HCT116 (cell line): ENCODE data around the gene CCL20. TPM values are rescaled to one million over a fixed set of nuclear protein-coding genes. Genes with fewer than 3 reads are reported as not detected.

Source experiments
- ATAC-seq: fragments of 200-7000 bp; cut with Tn5 transposase; 2 replicates; pipeline ENCODE4 v1.9.1; 2020; ENCODE audit warnings: mild to moderate bottlenecking, moderate library complexity
- BruUV-seq: library from RNA; stranded (reverse); fragments of 400-500 nt; replicated peaks from 2 replicates; lab custom pipeline; 2021; lab: Mats Ljungman, UMichigan
- CTCF ChIA-PET: fragments of 300-600 bp; sonication (Branson Sonifier 250); formaldehyde crosslinking; loops from one replicate; lab custom pipeline; 2021; ENCODE audit warnings: antibody characterized with exemption; lab: Charles Lee
- POLR2A ChIA-PET: fragments of 300-600, 350-600 bp; sonication (Branson Sonifier 250); formaldehyde crosslinking; loops from one replicate; lab custom pipeline; 2021; ENCODE audit warnings: antibody characterized with exemption; lab: Charles Lee
- RAD21 ChIA-PET, 2 experiments: fragments of 300-600 bp; sonication (Branson Sonifier 250); formaldehyde crosslinking; loops; one replicate each; lab custom pipeline; 2023; ENCODE audit warnings: low total read pairs in 2 of 2; ENCODE audit not compliant: uncharacterized antibody in 2 of 2, unreplicated experiment in 2 of 2, low non-redundant PET in 1 of 2; lab: Charles Lee
- DNase-seq: peaks from one replicate; pipeline ENCODE4 v3.0.0-alpha.2; 2010; ENCODE audit warnings: low read depth, low spot score
- H2AFZ ChIP-seq: fragments of 200-600 bp; shearing (Covaris generic), sonication (generic); 2 replicates; pipeline ENCODE4 v1.6.1; 2017; ENCODE audit warnings: low read depth, mixed run types, mixed read lengths, antibody characterized with exemption, low read length; ENCODE audit not compliant: poor library complexity, severe bottlenecking
- H3K27ac ChIP-seq: 2 replicates; pipeline ENCODE4 v1.5.1; 2012; ENCODE audit warnings: low read depth, low read length
- H3K27me3 ChIP-seq: fragments of 200-600 bp; sonication (generic); 2 replicates; pipeline ENCODE4 v1.6.1; 2016; ENCODE audit warnings: mixed run types, low read length, mixed read lengths; ENCODE audit not compliant: insufficient read depth
- H3K36me3 ChIP-seq, 2 experiments: fragments of 200-500 bp in 1 of 2; fragments of 200-600 bp in 1 of 2; sonication (Bioruptor generic) in 1 of 2; sonication (generic) in 1 of 2; 2 replicates each; pipeline versions ENCODE4 v1.5.1 to v1.6.1; 2014 to 2016; ENCODE audit warnings: low read length in 2 of 2, inconsistent platforms in 1 of 2, mixed read lengths in 1 of 2, mixed run types in 1 of 2; ENCODE audit not compliant: insufficient read depth in 2 of 2, control insufficient read depth in 1 of 2
- H3K4me1 ChIP-seq, 2 experiments: fragments of 200-600 bp in 1 of 2; sonication (generic) in 1 of 2; 2 replicates each; pipeline versions ENCODE4 v1.5.1 to v1.6.1; 2012 to 2017; ENCODE audit warnings: low read length in 2 of 2, inconsistent platforms in 1 of 2, mild to moderate bottlenecking in 1 of 2, mixed read lengths in 1 of 2, mixed run types in 1 of 2, moderate library complexity in 1 of 2; ENCODE audit not compliant: insufficient read depth in 2 of 2, control insufficient read depth in 1 of 2
- H3K4me2 ChIP-seq: fragments of 200-600 bp; sonication (generic); 2 replicates; pipeline ENCODE4 v1.6.1; 2017; ENCODE audit warnings: mixed run types, low read length, mixed read lengths
- H3K4me3 ChIP-seq, 2 experiments: fragments of 200-600 bp in 1 of 2; sonication (generic) in 1 of 2; replicated peaks in 1 of 2; 2 replicates each; pipeline ENCODE4 v1.5.1; 2011 to 2016; ENCODE audit warnings: low read length in 2 of 2, control low read depth in 1 of 2, low read depth in 1 of 2, mild to moderate bottlenecking in 1 of 2, mixed read lengths in 1 of 2, mixed run types in 1 of 2
- H3K79me2 ChIP-seq: fragments of 200-600 bp; sonication (generic); 2 replicates; pipeline ENCODE4 v1.6.1; 2017; ENCODE audit warnings: mild to moderate bottlenecking, mixed run types, low read length, moderate library complexity, mixed read lengths; ENCODE audit not compliant: insufficient read depth
- H3K9ac ChIP-seq: fragments of 200-600 bp; sonication (generic); 2 replicates; pipeline ENCODE4 v1.6.1; 2016; ENCODE audit warnings: low read length, mixed read lengths
- H3K9me2 ChIP-seq: fragments of 200-600 bp; sonication (generic), shearing (Covaris generic); 2 replicates; pipeline ENCODE4 v1.6.1; 2017; ENCODE audit warnings: mixed run types, mild to moderate bottlenecking, moderate library complexity; ENCODE audit not compliant: insufficient read depth
- H3K9me3 ChIP-seq, 2 experiments: fragments of 200-500 bp in 1 of 2; fragments of 200-600 bp in 1 of 2; sonication (Bioruptor generic) in 1 of 2; sonication (generic) in 1 of 2; 2 replicates each; pipeline ENCODE4 v1.6.1; 2014 to 2017; ENCODE audit warnings: low read length in 2 of 2, mixed read lengths in 2 of 2, inconsistent platforms in 1 of 2, low read depth in 1 of 2, mild to moderate bottlenecking in 1 of 2, mixed run types in 1 of 2, moderate library complexity in 1 of 2; ENCODE audit not compliant: control insufficient read depth in 1 of 2, insufficient read depth in 1 of 2
- H4K20me1 ChIP-seq: fragments of 200-600 bp; sonication (generic), shearing (Covaris generic); 2 replicates; pipeline ENCODE4 v1.6.1; 2017; ENCODE audit warnings: mixed run types, mild to moderate bottlenecking, moderate library complexity; ENCODE audit not compliant: insufficient read depth
- CBX3 ChIP-seq: IDR thresholded peaks from 2 replicates; pipeline ENCODE4 v1.6.1; 2012; ENCODE audit warnings: low read depth
- CEBPB ChIP-seq: IDR thresholded peaks from 2 replicates; pipeline ENCODE4 v1.6.1; 2012; ENCODE audit warnings: low read depth
- EGR1 ChIP-seq: IDR thresholded peaks from 2 replicates; pipeline ENCODE4 v1.6.1; 2012; ENCODE audit warnings: low read depth
- ELF1 ChIP-seq: IDR thresholded peaks from 2 replicates; pipeline ENCODE4 v1.6.1; 2012; ENCODE audit warnings: low read depth, borderline replicate concordance
- EZH2 ChIP-seq: fragments of 200-600 bp; sonication (generic); IDR thresholded peaks from 2 replicates; pipeline ENCODE4 v1.6.1; 2017; ENCODE audit warnings: antibody characterized with exemption, mixed run types
- FOSL1 ChIP-seq: IDR thresholded peaks from 2 replicates; pipeline ENCODE4 v1.6.1; 2012; ENCODE audit warnings: low read depth
- POLR2A ChIP-seq: IDR thresholded peaks from 2 replicates; pipeline ENCODE4 v1.7.0; 2011; ENCODE audit warnings: borderline replicate concordance; ENCODE audit not compliant: insufficient read depth, insufficient read length; ENCODE audit errors: extremely low read depth
- POLR2AphosphoS5 ChIP-seq: IDR thresholded peaks from 2 replicates; pipeline ENCODE4 v1.6.1; 2011; ENCODE audit warnings: mild to moderate bottlenecking, low read depth, low read length, moderate library complexity
- RAD21 ChIP-seq: IDR thresholded peaks from 2 replicates; pipeline ENCODE4 v1.6.1; 2012; ENCODE audit warnings: low read depth, mild to moderate bottlenecking
- SP1 ChIP-seq: IDR thresholded peaks from 2 replicates; pipeline ENCODE4 v1.6.1; 2012; ENCODE audit warnings: low read depth
- SRF ChIP-seq: IDR thresholded peaks from 2 replicates; pipeline ENCODE4 v1.6.1; 2012; ENCODE audit warnings: low read depth
- YY1 ChIP-seq: IDR thresholded peaks from 2 replicates; pipeline ENCODE4 v1.6.1; 2011; ENCODE audit warnings: low read length, low read depth, moderate library complexity, mild to moderate bottlenecking; ENCODE audit not compliant: insufficient replicate concordance; ENCODE audit errors: extremely low read depth
- ZFX ChIP-seq: fragments of 450-650 bp; IDR thresholded peaks from 2 replicates; pipeline ENCODE4 v1.6.1; 2017
- intact Hi-C: fragments of 100-400 bp; cut with micrococcal nuclease; formaldehyde crosslinking; loops from 2 replicates; pipeline ENCODE4 v1.10.0; 2022
- total RNA-seq: library from RNA; stranded (reverse); gene quantifications from one replicate; pipeline ENCODE4 v1.2.1, GENCODE V29; 2021; ENCODE audit not compliant: unreplicated experiment
- TF ChIP-seq, protein P1 (sequence below), 3 experiments: fragments of 200-600 bp in 1 of 3; sonication (generic) in 1 of 3; IDR thresholded peaks in 2 of 3; conservative IDR thresholded peaks in 1 of 3; 2 replicates each; pipeline ENCODE4 v1.5.1; 2012 to 2017; ENCODE audit warnings: low read depth in 2 of 3, low read length in 2 of 3, antibody characterized with exemption in 1 of 3, borderline replicate concordance in 1 of 3, control low read depth in 1 of 3, mild to moderate bottlenecking in 1 of 3, mixed read lengths in 1 of 3, mixed run types in 1 of 3, moderate library complexity in 1 of 3; ENCODE audit not compliant: insufficient read depth in 1 of 3
- TF ChIP-seq, protein P2 (sequence below): IDR thresholded peaks from 2 replicates; pipeline ENCODE4 v1.6.1; 2012
- TF ChIP-seq, protein P3 (sequence below): IDR thresholded peaks from 2 replicates; pipeline ENCODE4 v1.6.1; 2012; ENCODE audit warnings: low read depth

CCL20 gene
- total RNA-seq, 1 experiment from 2014 or later = 0.30 TPM

DNA sequence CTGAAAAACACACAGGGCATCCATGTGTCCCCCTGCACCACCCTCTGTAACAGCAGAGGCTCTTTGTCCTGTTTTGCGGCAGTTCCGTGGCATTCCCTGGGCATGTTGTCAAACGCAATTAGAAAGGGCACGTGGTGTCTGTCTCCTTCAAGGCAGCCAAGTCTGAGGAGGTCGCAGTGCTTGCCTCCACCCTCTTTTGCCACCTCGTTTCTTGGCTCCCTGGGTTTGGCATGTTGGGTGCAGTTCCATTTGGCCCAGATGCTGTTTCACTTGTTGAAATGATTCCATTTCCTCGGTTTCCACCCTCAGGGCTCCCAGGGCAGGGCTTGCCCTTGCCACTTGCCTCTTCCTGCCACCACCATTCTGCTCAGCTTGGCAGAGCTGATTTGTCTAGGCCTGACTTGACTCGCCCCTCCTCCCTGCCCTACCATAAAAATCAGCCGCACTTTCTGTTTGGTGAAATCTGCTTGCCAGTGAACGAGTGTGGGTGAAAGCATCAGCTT, 12.4 kb downstream of the CCL20 start:
- H3K9me2 ChIP-seq = no peaks in the 10 kb centered on the region
- ChIA-PET RAD21 (no interaction called here), CTCF (no interaction called here)
- no peak overlapping the region for H3K27ac ChIP-seq
- BruUV-seq = no TSS peak
- no peaks in the 10 kb centered on the region for H3K27me3 ChIP-seq
- H3K79me2 ChIP-seq = no peaks in the 10 kb centered on the region
- DNase-seq = no peak
- peaks cover 9 to 18% of the 10 kb centered on the region in 2 experiments for H3K4me1 ChIP-seq
- intact Hi-C loops = no loop called here
- H2AFZ ChIP-seq = no peak overlapping the region
- TF ChIP-seq EZH2 (no peak), ZFX (no peak), CEBPB (no peak), FOSL1 (no peak), CBX3 (no peak), POLR2A (no peak), SRF (no peak), EGR1 (no peak), POLR2AphosphoS5 (no peak), YY1 (no peak), SP1 (no peak), ELF1 (no peak), RAD21 (no peak)
- TF ChIP-seq, protein P1, sequence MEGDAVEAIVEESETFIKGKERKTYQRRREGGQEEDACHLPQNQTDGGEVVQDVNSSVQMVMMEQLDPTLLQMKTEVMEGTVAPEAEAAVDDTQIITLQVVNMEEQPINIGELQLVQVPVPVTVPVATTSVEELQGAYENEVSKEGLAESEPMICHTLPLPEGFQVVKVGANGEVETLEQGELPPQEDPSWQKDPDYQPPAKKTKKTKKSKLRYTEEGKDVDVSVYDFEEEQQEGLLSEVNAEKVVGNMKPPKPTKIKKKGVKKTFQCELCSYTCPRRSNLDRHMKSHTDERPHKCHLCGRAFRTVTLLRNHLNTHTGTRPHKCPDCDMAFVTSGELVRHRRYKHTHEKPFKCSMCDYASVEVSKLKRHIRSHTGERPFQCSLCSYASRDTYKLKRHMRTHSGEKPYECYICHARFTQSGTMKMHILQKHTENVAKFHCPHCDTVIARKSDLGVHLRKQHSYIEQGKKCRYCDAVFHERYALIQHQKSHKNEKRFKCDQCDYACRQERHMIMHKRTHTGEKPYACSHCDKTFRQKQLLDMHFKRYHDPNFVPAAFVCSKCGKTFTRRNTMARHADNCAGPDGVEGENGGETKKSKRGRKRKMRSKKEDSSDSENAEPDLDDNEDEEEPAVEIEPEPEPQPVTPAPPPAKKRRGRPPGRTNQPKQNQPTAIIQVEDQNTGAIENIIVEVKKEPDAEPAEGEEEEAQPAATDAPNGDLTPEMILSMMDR (IDR thresholded peaks at IDR 0.05 in 2 of 3, conservative IDR thresholded peaks at IDR 0.05 in 1 of 3; ENCODE audit: borderline replicate concordance in 1 of 3, insufficient read depth in 1 of 3, low read depth in 2 of 3, low read length in 2 of 3) = no peak
- TF ChIP-seq, protein P2, sequence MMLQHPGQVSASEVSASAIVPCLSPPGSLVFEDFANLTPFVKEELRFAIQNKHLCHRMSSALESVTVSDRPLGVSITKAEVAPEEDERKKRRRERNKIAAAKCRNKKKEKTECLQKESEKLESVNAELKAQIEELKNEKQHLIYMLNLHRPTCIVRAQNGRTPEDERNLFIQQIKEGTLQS = no peak
- TF ChIP-seq, protein P3, sequence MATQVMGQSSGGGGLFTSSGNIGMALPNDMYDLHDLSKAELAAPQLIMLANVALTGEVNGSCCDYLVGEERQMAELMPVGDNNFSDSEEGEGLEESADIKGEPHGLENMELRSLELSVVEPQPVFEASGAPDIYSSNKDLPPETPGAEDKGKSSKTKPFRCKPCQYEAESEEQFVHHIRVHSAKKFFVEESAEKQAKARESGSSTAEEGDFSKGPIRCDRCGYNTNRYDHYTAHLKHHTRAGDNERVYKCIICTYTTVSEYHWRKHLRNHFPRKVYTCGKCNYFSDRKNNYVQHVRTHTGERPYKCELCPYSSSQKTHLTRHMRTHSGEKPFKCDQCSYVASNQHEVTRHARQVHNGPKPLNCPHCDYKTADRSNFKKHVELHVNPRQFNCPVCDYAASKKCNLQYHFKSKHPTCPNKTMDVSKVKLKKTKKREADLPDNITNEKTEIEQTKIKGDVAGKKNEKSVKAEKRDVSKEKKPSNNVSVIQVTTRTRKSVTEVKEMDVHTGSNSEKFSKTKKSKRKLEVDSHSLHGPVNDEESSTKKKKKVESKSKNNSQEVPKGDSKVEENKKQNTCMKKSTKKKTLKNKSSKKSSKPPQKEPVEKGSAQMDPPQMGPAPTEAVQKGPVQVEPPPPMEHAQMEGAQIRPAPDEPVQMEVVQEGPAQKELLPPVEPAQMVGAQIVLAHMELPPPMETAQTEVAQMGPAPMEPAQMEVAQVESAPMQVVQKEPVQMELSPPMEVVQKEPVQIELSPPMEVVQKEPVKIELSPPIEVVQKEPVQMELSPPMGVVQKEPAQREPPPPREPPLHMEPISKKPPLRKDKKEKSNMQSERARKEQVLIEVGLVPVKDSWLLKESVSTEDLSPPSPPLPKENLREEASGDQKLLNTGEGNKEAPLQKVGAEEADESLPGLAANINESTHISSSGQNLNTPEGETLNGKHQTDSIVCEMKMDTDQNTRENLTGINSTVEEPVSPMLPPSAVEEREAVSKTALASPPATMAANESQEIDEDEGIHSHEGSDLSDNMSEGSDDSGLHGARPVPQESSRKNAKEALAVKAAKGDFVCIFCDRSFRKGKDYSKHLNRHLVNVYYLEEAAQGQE = no peak
- TF ChIP-seq, all 23 proteins: peak for 0
- Histone ChIP-seq H3K36me3 (no peaks in the 10 kb centered on the region), H3K9me3 (no peaks in the 10 kb centered on the region), H3K4me3 (no peak overlapping the region), H4K20me1 (no peaks in the 10 kb centered on the region), H3K9ac (no peak overlapping the region), H3K4me2 (no peak overlapping the region)
- no peak for ATAC-seq
- POLR2A ChIA-PET = no interaction called here
